ENCODE results near the gene KRTAP4-11.
"Not testable (repeated sequence)": the region's sequence is repeated elsewhere in the genome, so short reads cannot be mapped to it uniquely, and the experiment has no call there.

Gene KRTAP4-11

GRCh38 chr17:41118721-41119120, 548 bp upstream of the KRTAP4-11 start:
- H3K27ac ChIP-seq: no peak overlapping the region
- TF ChIP-seq, protein P1, sequence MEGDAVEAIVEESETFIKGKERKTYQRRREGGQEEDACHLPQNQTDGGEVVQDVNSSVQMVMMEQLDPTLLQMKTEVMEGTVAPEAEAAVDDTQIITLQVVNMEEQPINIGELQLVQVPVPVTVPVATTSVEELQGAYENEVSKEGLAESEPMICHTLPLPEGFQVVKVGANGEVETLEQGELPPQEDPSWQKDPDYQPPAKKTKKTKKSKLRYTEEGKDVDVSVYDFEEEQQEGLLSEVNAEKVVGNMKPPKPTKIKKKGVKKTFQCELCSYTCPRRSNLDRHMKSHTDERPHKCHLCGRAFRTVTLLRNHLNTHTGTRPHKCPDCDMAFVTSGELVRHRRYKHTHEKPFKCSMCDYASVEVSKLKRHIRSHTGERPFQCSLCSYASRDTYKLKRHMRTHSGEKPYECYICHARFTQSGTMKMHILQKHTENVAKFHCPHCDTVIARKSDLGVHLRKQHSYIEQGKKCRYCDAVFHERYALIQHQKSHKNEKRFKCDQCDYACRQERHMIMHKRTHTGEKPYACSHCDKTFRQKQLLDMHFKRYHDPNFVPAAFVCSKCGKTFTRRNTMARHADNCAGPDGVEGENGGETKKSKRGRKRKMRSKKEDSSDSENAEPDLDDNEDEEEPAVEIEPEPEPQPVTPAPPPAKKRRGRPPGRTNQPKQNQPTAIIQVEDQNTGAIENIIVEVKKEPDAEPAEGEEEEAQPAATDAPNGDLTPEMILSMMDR (conservative IDR thresholded peaks at IDR 0.05): no peak
- no peak for TF ChIP-seq ZFX (IDR thresholded peaks at IDR 0.05)

DNA sequence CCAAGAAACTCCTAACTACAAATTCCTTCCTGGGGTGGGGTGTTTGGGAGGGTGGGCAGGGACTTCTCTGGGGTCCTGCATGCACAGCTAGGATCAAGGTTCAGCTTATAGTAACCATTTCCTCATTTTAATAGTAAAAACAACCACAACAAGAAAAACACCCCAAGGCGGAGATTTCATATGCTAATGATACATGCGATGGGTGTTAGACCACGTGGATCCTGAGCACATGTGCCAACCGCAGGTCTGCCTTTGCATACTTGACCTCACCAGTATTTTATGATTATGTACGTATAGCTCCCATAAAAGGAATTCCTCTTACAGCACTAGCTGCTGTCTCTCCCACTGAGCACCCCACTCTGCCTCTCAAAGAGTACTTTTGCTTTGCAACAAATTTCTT, 1.9 kb downstream of the KRTAP4-11 start:
- TF ChIP-seq, protein P1 (conservative IDR thresholded peaks at IDR 0.05): no peak
- no peak for TF ChIP-seq ZFX (IDR thresholded peaks at IDR 0.05)
- H3K27ac ChIP-seq: no peak overlapping the region

DNA sequence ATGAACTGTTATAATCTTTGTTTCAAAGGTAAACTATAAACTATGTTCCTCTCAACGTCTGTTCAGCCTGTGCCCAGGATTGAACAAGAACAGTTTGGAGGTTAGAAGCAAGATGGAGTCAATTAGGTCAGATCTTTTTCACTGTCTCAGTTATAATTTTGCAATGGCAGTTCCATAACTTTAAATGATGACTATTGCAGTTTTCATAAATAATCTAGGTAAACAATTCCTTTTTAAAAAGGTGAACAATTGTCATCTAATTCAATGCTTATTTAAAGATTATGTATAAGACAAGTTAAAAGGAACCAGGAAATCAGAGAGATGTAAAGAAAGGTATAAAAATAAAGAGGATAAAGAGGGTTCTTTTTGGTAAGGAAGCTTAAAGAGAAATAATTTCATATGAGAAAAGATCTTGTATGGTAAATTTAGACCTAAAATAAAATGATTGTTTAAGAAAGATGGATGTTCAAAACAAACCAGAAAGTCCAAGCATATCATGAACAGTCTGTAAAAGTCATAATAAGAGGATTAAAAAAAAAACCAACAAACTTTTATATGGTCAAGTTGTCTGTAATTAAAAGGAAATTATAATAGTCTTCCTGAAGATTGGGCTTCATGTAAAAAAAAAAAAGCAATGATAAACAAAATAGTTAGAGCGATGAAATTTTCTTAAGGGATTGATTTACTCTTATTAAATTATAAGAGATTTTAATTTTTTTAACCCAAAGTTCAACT, 6.9 kb downstream of the KRTAP4-11 start:
- no peak for TF ChIP-seq ZFX (IDR thresholded peaks at IDR 0.05)
- TF ChIP-seq, protein P1 (conservative IDR thresholded peaks at IDR 0.05): no peak
- no peak overlapping the region for H3K27ac ChIP-seq

DNA sequence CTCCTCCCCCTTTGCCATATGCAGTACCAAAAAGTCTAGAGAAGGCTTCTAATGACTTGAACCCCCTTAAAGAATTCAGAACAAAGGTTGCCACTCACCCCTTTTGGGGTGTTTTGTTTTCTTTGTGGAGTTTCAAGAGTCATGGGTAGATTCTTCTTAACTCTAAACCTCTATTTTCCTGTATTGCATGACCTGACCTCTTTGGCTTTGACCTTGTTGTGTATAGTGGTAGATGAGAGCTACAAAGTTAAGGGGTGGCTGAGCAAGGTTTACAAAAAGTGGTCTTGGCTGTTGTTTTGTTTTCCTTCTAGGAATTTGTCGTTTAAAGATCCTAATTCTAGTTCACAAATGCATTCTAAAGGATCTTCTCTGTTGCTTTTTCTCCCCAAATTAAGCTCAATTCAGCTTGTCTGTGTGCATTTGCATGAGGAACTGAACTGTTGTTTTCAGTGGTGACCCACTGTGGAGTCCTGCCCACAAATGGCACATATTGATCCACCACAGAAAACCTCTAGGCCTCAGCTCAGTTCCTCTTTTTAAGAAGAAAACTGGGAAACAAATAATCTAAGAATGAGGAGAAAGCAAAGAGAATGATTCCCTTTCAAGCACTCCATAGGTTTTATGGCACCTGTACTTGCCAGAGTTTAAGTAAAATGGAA, 9.3 kb downstream of the KRTAP4-11 start:
- H3K27ac ChIP-seq: not testable (repeated sequence)

GRCh38 chr17:41107941-41108450, 10.2 kb downstream of the KRTAP4-11 start:
- TF ChIP-seq ZFX (IDR thresholded peaks at IDR 0.05): no peak
- TF ChIP-seq, protein P1 (conservative IDR thresholded peaks at IDR 0.05): no peak
- no peak overlapping the region for H3K27ac ChIP-seq

- not testable (repeated sequence) for H3K27ac ChIP-seq
These were observed 12.8 kb downstream of the KRTAP4-11 start, which contains the start of gene KRTAP4-9 for GRCh38 chr17:41105347-41105746. TSS of gene KRTAP4-9 (plus strand) at chr17:41105389. CDS start at chr17:41105389, 0 bp downstream.

DNA sequence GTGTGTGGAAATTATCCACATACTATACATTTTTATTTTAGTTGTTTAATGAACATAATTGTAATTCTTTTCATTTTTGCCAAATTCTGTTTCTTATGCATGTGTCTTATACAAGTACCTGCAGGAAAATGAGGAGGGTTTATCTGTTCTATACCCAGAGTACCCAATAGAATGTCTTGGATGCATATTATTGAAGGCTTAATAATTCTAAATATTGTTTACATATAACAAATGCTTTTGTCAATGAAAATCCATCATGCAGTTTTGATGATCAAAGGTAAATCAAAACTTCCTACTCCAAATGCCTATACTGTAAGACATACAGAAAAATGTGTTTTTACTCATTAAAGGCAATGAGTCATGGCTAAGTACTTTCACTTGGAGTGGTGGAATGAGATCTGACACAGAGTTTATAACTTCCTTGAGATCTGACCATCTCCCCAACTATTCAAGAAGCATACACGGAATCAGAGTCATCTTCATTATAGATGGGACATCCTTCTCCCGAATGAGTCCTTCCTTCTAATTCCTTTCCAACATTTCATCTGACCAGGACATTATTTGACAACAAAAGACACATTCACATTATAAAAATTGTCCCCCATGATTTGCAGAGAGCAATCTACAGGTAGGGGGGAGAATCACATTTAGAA, 13.7 kb downstream of the KRTAP4-11 start:
- not testable (repeated sequence) for H3K27ac ChIP-seq

DNA sequence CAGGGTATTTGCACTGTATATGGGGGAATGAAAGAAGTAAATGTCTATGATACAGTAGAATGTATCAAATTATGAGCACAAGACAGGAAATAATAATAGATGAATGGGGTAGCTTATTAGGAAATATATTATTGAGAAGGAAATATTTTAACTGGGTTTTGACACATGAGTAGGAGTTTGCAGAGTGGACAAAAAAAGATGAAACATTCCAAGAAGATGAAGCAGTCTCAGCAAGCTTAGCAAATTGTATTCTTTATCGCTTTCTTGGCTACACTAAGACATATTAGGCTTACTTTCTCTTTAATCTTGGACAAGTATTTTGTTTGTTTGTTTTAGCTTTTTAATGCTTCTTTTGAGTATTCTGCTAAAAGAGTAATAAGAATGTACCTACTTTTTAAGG, 14.3 kb downstream of the KRTAP4-11 start:
- no peak for TF ChIP-seq ZFX (IDR thresholded peaks at IDR 0.05)
- TF ChIP-seq, protein P1 (conservative IDR thresholded peaks at IDR 0.05): no peak
- H3K27ac ChIP-seq: no peak overlapping the region
